GM15510 (cell line): ENCODE results near the gene AACS.
A peak's percentile ranks its signal among the peaks of the same experiment; 100 is the strongest.

Experiments used
- POLR2A ChIP-seq: IDR thresholded peaks from 3 replicates; pipeline ENCODE4 v1.6.1; 2011; ENCODE audit warnings: borderline replicate concordance; ENCODE audit not compliant: insufficient read length; ENCODE audit errors: extremely low read depth

The AACS gene

DNA sequence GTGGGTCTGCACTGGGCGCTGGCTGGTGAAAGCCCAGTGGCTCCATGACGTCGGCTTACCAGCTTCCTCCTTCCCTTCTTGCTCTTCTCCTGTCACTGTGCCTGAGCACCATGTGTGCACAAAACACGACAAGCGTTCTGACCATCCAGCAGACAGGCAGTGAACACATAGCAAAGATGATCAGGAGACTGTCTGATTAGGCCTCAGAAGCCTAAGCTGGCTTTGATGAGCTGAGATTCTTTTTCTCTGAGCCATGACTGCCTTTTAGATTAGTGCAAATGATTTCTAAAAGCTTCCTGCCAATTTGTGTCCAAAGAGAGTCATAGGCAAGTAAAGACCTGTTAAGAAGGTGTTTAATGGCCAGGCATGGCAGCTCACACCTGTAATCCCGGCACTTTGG is 83.1 kb downstream of the AACS start:
- TF ChIP-seq POLR2A = no peak

- peak; percentile 18 for TF ChIP-seq POLR2A
Observed at GRCh38 chr12:125149160-125150108, 84.2 kb downstream of the AACS start.

DNA sequence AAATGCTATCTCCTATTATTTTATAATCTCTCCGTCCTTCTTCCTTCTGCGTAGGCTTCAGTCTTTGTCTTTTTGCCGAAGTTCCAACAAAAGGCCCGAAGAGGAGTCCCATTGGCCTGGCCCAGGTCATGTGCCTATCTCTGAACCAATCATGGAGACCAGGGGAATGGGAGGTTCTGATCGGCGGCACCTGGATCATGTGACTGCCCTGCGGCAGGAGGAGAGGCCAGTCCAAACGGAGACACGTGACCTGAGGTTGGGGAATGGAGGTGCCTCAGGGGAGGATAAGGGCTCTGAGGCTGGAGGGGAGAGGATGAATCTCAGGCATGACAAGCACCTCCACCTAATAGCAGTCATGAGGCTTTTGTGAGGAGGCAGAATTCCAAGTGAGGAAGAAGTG is 86.0 kb downstream of the AACS start:
- TF ChIP-seq POLR2A = no peak

DNA sequence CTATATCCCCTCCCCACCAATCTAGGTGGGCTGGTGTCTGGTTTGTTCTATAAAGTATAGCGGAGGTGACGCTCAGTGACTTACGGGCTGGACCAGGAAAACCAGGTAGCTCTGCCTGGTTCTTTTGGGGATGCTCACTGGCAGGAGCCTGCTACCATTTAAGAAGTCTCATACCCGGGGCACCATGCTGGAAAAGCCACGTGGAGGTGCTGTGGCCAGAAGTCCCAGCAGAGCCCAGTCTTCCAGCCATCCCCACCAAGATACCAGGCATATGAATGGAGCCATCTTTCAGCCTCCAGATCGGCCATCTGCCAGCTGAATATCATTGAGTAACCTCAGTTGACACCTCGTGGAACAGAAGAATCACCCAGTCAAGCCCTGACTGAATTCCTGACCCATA is 87.2 kb downstream of the AACS start:
- no peak for TF ChIP-seq POLR2A

DNA sequence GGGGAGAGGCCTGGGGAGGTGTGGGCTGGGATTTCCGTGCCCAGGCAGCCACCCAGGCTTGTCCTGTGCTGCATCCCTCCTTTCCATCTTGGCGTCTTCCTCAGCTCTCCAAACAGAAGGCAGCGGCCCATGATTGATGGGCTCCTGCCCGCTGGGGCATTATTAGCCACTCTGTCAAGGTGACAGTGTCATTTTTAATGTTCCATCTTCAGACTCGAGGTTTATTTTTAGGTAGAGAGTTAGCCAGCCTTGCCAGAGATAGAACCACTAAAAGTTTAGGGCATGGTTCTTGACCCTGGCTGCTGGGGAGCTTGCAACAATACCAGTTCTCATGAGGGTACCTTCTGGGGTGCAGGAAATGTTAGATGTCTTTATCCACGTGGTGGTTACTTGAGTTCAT is 90.1 kb downstream of the AACS start:
- no peak for TF ChIP-seq POLR2A

DNA sequence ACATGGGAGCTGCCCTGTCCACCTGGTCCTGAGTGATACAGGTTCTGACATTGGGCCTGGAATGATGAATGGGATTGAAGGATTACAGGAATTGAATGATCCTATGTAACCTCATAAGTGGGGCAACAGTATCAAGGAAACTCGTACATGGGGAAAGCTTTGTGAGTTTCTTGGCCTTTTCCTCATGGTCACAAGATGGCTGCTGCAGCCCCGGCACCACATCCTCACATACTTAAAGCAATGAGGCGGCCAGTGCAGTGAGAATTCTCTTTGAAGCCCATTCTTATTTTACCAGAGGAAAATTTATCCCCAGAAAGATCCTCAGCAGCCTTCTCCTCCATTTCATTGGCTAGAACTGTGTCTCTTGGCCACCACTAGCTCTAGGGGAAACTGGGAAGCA is 91.9 kb downstream of the AACS start:
- TF ChIP-seq POLR2A = no peak

- TF ChIP-seq POLR2A = no peak
Observed at GRCh38 chr12:125159702-125160101, 94.5 kb downstream of the AACS start.

- no peak for TF ChIP-seq POLR2A
Observed at GRCh38 chr12:125160281-125160955, 95.2 kb downstream of the AACS start.

DNA sequence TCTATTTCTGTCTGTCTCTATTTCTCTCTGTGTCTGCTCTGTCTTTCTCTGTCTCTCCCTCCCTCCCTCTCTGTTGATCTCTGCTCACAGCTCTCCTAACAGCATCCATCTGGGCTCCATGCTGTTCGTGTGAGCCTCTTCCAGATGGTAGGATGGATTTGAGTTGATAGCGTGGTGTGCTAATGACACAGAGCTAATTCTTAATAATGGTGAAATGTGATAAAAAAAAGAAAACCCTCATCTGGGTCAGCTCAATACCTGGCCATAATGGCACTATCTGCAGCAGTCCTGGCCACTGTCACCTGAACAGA is 96.4 kb downstream of the AACS start:
- TF ChIP-seq POLR2A = no peak

- TF ChIP-seq POLR2A = no peak
Observed at GRCh38 chr12:125162489-125163028, 97.3 kb downstream of the AACS start.

GRCh38 chr12:125163148-125163547 is 97.9 kb downstream of the AACS start:
- TF ChIP-seq POLR2A = no peak

- TF ChIP-seq POLR2A = no peak
Observed at GRCh38 chr12:125164541-125164940, 99.3 kb downstream of the AACS start.

DNA sequence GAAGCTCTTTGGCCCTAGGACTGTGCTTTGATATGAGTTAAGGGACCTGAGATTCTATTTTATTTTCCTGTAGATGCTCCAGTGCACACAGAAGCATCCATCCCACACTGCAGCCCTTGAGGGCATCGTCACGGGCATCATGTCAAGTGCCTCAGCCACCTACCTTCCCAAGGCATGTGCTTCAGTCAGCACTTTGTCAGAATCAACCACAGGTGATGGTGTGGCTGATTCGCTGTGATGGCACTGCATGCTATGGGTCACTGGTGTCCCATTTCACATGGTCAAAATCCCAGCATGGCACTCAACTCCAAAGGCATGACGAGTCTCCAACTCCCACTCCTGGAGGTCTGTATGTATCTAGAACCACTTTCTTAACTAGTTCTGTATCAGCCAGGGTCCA is 100.8 kb downstream of the AACS start:
- TF ChIP-seq POLR2A = no peak

- TF ChIP-seq POLR2A = no peak
Observed at GRCh38 chr12:125167658-125168057, 102.4 kb downstream of the AACS start.

DNA sequence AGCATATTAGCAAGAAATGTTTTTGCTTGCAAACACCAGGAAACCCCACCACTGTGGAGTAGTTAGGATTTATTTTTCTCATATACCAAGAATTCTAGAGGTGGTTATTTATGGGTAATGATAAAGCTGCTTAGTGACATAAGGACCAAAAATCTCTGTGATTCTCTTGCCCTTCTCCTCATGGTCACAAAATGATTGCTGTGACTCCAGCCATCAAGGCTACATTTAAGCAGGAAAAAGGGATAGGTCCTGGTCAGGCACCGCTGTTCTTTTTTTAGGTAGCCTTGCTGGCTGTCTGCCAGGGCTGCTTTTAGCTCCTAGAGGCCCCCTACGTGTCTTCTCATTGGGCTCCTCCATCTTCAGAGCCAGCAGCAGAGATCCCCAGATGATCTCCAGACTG is 104.2 kb downstream of the AACS start:
- no peak for TF ChIP-seq POLR2A

DNA sequence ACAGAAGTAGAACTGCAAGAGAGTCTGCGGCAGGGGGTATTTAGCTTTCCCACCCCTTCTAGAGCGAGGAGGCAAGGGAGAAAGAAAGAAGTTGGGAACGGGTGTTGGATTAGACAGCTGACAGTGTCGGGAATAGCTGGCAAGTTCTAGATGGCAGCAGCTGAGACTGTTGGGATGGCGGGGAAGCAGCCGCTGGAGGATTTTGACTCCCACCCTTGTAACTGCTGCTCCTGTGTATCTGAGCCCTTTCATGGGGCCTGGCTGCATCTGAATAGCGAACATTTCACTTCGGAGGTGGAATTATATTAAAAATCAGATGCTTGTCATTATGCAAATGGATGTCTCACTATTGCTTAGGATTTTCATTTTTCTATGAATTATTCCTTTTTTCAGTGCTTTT is 104.6 kb downstream of the AACS start:
- TF ChIP-seq POLR2A = no peak
